Measurements from ENCODE around the gene NBL1. TPM values are rescaled to one million over a fixed set of nuclear protein-coding genes. Genes with fewer than 3 reads are reported as not detected.

The NBL1 gene
- 61.3 and 90.5 TPM in 2 replicates for total RNA-seq

DNA sequence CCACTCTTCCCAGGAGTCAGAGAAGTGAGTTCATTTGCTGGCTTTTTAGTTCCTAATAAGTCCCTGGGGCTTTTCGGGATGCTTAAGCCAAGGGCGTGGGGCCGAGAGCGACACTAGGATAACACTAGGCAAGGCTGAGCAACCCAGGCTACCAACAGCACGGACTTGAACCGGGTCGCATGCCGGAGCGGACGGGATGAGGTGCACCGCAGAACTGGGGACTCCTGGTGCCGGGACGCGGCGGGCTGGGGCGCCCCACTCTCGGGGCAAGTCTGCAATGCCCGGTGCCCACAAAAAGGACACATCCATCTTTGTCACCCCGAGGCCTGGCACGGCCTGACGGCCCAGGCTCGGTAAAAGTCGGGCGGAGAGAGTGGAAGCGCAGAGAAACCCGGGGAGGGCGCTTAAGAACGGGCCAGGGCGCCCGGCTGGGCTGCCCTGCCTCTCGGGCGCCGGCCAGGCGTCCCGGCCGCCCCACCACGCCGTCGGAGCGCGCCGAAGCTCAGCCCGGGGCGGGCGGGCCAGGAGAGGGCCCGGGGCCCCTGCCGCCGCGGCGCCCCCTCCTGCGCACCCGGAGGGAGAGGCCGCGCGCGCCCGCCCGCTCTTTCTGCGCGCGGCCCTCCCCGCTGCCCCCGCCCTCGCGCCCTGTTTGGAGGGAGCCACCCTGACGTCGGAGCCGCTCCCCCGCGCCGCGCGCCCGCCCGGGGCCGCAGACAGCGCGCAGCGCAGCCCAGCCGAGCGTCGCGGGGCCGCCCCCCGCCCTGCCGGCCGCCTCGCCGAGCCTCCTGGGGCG lies at the start of gene NBL1:
Gene NBL1 (plus strand): TSS at position 710 of the 793 bp plus-strand sequence. CDS start 10,720 bp downstream, outside the sequence.
- peak within 1 kb of the TSS; percentile 86 for H3K4me3 ChIP-seq (ENCODE audit: low read depth, low read length)
- TF ChIP-seq, protein P1, sequence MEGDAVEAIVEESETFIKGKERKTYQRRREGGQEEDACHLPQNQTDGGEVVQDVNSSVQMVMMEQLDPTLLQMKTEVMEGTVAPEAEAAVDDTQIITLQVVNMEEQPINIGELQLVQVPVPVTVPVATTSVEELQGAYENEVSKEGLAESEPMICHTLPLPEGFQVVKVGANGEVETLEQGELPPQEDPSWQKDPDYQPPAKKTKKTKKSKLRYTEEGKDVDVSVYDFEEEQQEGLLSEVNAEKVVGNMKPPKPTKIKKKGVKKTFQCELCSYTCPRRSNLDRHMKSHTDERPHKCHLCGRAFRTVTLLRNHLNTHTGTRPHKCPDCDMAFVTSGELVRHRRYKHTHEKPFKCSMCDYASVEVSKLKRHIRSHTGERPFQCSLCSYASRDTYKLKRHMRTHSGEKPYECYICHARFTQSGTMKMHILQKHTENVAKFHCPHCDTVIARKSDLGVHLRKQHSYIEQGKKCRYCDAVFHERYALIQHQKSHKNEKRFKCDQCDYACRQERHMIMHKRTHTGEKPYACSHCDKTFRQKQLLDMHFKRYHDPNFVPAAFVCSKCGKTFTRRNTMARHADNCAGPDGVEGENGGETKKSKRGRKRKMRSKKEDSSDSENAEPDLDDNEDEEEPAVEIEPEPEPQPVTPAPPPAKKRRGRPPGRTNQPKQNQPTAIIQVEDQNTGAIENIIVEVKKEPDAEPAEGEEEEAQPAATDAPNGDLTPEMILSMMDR (IDR thresholded peaks at IDR 0.05; ENCODE audit: insufficient read depth, low read depth, low read length) = no peak
- DNase-seq (ENCODE audit: low read depth) = peak; percentile 74

DNA sequence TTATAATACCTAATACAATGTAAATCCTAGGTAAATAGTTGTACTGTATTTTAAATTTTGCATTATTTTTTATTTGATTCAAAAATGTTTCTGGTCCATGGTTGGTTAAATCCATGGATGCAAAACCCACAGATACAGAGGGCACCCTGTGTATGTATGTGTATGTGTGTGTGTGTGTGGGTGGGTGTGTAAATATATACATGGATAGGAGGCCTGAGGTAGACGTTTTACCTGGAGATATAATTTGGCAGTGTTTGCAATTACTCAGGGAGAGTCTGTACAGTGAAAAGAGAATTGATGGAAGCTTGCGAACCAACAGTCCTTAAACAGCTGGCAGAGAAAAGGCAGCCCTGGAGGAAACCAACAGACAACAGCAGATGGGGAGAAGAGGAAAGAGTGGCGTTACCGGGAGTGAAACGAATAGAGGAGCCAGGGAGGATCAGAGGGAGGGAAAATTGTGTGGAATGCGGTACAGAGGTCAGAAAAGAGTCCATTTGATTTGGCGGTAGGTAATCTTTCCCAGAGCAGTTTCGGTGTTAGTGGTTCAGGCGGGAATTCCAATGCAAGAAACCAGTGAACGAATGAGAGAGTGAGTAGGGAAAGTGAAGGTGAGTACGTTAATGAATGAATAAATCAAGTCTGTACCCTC lies 47.9 kb upstream of the NBL1 start:
- no peak for DNase-seq (ENCODE audit: low read depth)
- TF ChIP-seq, protein P1 (IDR thresholded peaks at IDR 0.05; ENCODE audit: insufficient read depth, low read depth, low read length) = no peak
- H3K4me3 ChIP-seq (ENCODE audit: low read depth, low read length) = peak overlapping the region; percentile 85

- peak; percentile 98 for DNase-seq (ENCODE audit: low read depth)
- H3K4me3 ChIP-seq (ENCODE audit: low read depth, low read length) = peak overlapping the region; percentile 85
- TF ChIP-seq, protein P1 (IDR thresholded peaks at IDR 0.05; ENCODE audit: insufficient read depth, low read depth, low read length) = no peak
Observed at GRCh38 chr1:19596714-19597495, 47.2 kb upstream of the NBL1 start.

DNA sequence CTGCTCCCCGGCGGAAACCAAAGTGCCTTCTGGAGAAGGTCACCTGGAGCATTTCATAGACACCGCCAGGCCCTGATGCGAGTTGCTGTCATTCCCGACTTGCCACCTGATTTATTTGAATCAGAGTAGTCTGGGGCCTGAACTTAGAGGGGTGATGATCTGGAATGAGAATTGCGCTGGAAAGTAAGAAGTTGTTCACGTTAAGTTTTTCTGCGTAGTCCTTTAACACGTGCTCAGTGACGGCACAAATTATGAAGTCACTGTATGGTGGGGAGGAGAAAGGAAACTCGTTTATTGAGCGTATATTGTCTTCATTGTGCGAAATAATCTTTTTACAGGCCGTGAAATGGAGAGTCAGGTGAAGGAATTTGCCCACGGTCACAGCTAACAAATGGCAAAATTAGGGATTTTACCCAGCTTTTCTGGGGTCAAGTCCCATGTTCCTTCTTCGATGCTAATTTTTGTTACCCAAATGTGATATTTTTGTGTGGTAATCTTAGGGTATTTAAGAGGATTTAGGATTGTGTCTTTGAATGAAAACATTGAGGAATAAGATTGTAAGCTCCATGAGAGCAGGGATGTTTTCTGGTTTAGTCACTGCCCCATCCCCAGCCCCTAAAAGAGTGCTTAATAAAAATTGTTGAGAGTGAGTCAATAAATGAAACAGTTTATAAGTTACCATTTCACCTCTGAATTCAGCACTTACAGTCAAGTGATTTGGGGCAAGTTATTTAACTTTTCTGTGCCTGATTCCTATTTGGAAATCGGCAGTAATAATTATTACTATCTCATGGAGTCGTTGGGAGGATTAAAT lies 46.4 kb upstream of the NBL1 start:
- peak overlapping the region; percentile 85 for H3K4me3 ChIP-seq (ENCODE audit: low read depth, low read length)
- peak; percentile 60 for DNase-seq (ENCODE audit: low read depth)
- TF ChIP-seq, protein P1 (IDR thresholded peaks at IDR 0.05; ENCODE audit: insufficient read depth, low read depth, low read length) = no peak

DNA sequence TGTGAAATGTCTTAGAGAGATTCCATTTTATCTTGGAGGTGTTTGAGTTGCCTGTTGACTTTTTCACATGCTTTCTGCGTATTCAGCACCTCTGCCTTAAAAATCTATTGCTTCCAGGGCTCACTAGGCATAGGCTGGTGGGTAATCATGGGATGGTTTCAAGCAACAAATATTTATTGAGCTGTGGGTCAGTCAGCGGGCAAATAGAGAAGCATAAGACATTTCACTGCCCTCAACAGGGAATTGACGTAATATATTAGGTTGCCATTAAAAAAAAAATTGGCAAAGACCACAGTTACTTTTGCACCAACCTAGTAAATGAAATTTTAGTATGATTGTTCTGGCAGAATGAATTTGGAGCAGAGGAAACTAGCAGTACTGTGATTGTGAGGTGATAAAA lies 44.3 kb upstream of the NBL1 start:
- no peak overlapping the region for H3K4me3 ChIP-seq (ENCODE audit: low read depth, low read length)
- no peak for DNase-seq (ENCODE audit: low read depth)
- TF ChIP-seq, protein P1 (IDR thresholded peaks at IDR 0.05; ENCODE audit: insufficient read depth, low read depth, low read length) = no peak

DNA sequence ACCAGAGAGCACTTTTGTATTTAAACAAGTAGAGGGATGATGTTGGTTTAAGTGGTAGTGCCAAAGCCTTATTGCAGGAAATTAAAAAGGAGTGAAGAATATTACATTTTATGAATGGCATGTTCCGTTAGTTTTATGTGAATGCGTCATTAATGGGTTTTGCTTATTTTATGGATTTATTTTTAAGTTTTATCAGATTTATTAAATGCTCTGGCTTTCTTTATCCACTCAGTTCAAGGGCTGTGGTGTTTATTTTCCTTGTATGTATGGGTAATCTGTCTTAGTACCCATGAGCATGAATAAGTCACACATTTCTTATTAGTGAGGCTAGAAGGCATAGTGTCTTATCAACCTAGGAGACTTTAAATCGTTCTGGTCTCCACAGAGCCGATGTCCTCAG lies 41.6 kb upstream of the NBL1 start:
- peak; percentile 28 for DNase-seq (ENCODE audit: low read depth)
- TF ChIP-seq, protein P1 (IDR thresholded peaks at IDR 0.05; ENCODE audit: insufficient read depth, low read depth, low read length) = no peak

More for the DNA sequence above, 41.6 kb upstream of the NBL1 start:
- no peak overlapping the region for H3K4me3 ChIP-seq (ENCODE audit: low read depth, low read length)
